HG03565 (cell line): Measurements from ENCODE around the gene NUFIP2.
"Not testable (repeated sequence)": the region's sequence is repeated elsewhere in the genome, so short reads cannot be mapped to it uniquely, and the experiment has no call there.

Experiments used
- ATAC-seq: cut with Tn5 transposase; IDR thresholded peaks from one replicate; pipeline ENCODE4 v1.9.1; 2021; ENCODE audit warnings: mild to moderate bottlenecking, moderate library complexity; ENCODE audit not compliant: unreplicated experiment

Gene NUFIP2

DNA sequence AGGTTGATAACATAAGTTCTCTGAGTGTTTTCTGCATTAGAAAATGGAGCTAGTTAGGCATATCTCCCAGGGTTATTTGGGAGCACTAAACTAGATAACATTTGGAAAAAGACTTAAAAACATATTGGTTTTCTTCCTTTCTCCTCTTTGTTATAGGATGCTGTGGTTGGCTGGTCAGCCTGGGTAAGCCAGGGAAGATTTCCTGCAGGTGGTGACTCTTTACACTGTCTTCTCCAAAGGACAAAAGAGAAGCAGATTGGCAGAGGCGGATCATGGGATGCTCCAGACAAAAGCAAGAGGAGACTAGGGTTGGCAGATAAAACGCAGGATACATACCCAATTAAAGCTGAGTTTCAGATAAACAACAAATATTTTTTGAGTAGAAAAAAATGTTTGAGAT lies 53.5 kb downstream of the NUFIP2 start:
- ATAC-seq = no peak

DNA sequence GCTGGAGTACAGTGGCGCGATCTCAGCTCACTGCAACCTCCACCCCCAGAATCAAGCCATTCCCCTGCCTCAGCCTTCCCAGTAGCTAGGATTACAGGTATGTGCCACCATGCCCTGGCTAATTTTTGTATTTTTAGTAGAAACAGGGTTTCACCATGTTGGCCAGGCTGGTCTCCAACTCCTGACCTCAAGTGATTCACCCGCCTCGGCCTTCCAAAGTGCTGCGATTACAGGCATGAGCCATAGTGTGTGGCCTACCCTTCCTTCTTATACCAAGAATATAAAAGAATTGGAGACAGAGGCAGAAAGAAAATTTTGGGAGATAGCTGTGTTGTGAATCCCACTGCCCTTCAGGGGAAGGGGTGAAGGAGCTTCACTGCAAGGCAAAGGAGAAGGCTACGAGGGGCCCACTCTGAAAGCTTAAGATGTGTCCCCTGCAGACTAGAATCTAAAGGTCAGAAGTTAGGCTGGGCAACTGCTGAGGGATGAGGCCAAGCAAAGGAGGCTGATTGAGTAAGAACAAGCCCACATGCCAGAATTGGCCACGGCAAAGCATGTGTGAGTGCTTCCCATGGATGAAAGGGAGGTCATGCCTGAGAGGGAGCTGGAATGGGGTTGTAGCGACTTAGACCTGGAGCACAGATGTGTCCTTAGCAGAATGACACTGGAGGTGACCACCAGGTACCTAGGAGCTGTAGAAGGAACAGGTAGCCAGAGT lies 55.7 kb downstream of the NUFIP2 start:
- no peak for ATAC-seq

DNA sequence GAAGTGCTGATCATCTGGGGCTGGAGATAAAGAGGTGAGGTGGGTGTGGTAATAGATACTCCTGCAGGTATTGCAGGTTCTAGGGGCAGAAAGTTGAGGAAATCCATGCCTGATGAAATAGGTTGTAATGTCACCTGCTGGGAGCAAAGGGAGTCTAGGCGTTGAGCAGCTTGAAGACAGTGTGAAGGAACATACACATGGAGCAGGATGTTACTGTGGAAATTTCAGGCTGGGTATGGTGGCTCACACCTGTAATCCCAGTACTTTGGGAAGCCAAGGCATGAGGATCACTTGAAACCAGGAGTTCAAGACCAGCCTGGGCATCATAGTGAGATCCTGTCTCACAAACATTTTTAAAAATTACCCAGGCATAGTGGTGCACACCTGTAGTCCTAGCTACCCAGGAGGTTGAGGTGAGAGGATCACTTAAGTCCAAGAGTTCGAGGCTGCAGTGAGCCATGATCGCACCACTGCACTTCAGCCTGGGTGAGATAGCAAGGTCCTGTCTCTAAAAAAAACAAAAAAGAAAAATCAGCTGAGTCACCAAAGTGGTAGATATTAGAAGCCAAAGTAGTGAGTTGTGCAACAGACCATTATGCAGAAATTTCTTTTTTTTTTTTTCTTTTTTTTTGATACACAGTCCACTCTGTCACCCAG lies 56.3 kb downstream of the NUFIP2 start:
- no peak for ATAC-seq

DNA sequence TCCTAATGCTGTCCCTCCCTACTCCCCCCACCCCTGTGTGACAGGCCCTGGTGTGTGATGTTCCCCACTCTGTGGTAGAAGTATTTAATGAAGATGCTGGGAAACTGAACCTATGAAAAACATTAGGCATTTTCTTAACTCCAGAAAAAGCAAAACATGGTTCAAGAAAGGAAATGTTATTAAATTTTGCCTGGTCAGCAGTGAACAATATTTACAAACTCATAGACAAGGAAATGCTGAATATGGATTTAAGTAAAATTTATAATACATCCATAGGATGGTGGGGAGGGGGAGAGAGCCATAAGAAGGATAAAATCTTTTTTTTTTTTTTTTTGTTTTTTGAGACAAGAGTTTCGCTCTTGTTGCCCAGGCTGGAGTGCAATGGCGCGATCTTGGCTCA lies 58.0 kb downstream of the NUFIP2 start:
- no peak for ATAC-seq

DNA sequence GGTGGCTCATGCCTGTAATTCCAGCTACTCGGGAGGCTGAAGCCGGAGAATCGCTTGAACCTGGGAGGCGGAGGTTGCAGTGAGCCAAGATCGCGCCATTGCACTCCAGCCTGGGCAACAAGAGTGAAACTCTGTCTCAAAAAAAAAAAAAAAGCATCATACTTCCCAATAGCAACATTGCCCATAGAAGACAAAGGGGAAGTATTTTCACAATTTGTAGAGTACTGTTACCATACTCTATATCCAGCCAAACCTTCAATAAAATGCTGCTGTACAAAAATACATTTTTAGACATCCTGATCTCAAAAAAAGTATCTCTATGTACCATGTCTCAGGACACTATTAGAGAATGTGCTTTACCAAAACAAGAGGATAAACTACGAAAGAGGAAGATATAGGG lies 59.0 kb downstream of the NUFIP2 start:
- not testable (repeated sequence) for ATAC-seq

DNA sequence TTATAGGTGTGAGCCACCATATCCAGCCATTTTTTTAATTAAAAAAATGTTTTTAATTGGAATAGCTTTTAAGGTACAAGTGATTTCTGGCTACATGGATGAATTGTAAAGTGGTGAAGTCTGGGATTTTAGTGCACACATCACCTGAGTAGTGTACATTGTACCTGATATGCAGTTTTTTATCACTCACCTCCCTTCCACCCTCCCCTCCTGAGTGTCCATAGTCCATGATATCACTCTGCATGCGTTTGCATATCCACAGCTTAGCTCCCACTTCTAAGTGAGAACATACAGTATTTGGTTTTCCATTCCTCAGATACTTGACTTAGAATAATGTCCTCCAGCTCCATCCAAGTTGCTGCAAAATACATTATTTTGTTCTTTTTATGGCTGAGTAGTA lies 60.6 kb downstream of the NUFIP2 start:
- no peak for ATAC-seq

DNA sequence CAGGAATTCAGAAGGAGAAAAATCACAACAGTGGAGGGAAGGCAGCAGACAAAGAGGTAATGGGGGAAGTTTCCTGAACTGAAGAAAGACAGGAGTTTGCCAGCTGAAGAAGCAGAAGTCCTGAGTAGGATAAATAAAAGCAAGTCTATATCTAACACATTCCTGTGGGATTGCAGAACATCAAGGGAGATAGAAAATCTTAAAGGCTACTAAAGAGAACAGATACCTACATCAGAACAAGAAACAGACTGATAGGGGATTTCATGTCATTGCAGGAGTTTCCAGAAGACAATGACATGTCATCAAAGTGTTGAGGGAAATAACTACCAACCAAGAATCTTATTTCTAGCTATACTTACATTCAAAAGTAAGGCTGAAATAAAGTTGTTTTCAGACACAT lies 68.6 kb downstream of the NUFIP2 start:
- no peak for ATAC-seq

DNA sequence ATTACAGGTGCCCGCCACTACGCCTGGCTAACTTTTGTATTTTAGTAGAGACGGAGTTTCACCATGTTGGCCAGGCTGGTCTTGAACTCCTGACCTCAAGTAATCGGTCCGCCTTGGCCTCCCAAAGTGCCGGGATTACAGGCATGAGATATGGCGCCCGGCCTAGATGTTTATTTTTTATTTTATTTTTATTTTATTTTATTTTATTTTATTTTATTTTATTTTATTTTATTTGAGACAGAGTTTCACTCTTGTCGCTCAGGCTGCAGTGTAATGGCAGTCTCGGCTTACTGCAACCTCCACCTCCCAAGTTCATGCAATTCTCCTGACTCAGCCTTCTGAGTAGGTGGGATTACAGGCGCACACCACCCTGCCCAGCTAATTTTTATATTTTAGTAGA lies 72.6 kb downstream of the NUFIP2 start:
- ATAC-seq = not testable (repeated sequence)

DNA sequence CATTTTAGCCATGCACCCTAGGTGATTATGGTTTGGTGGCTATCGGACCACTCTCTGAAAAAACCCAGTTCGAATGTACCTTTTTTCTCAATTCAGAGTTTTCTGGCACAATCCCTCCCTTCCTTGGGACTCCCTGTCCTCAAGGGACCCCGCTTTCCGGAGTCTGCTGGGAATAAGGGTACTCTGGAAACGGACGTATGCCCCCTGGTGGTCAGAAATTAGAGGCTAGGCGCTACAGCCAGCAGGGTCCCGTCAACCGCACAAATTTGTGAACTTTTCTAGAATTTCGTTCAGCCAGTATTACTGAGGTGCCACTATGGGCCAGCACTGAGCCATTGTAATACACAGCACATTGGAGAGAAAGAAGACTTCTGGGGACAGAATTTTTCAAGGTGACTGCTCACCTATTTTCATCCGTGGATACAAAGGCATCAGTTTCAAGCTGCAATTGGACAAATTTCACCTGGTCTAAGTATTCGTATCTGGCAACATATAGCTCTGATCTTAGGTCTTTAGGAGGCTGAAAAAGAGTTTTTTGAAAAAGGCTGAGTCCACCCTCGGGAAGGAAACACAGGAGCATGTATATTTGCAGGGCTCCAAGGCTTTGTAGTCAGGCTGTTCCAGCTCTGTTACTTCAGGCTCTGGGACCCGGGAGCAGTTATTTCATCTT lies 74.4 kb downstream of the NUFIP2 start:
- no peak for ATAC-seq

DNA sequence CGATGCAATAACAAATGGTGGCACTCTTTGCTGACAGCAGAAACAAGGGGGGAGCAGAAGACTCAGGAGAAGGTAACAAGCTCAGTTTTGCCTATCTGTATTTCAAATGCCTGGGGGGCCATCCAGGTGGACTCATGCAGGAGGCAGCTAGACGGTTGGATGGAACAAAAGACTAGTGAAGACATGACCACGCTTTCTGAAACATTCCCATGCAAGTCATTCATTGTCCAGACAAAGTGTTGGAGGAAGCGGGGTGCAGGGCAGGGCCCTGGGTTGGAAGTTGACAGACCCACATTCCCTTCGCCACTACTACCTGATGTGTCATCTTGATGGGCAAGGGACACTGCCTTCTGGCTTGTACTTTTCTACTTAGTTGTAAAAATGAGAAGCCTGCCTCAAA lies 77.1 kb downstream of the NUFIP2 start:
- ATAC-seq = no peak

DNA sequence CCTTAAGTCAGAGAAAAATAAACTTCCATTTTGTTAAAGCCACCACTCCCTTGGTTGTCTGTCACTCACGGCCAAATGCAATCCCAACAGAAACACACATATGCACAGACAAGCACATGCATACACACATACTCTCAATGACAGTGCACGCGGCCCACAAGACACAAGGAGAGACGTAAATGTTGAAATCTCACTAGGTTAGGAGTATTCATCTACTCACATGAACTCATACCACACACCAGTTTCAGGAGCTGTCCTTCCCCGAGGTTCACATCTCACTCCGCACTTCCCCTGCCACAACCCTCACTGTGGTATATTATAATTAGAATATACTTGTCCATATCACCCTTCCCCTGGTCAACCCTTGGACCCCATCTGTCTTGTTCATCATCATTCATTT lies 77.8 kb downstream of the NUFIP2 start:
- no peak for ATAC-seq

DNA sequence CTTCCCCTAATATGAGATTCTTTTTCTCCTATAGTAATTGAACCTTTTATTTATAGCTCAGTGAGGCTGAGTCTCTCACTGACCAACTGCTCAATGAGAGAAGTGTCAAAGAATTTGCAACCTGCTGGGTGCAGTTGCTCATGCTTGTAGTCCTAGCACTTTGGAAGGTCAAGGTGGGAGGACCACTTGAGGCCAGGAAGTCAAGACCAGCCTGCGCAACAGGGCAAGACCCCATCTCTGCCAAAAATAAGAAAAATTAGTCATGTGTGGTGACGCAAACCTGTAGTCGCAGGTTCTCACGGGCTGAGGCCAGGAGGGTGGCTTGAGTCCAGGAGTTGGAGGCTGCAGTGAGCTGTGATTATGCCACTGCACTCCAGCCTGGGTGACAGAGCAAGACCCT lies 78.2 kb downstream of the NUFIP2 start:
- ATAC-seq = no peak

DNA sequence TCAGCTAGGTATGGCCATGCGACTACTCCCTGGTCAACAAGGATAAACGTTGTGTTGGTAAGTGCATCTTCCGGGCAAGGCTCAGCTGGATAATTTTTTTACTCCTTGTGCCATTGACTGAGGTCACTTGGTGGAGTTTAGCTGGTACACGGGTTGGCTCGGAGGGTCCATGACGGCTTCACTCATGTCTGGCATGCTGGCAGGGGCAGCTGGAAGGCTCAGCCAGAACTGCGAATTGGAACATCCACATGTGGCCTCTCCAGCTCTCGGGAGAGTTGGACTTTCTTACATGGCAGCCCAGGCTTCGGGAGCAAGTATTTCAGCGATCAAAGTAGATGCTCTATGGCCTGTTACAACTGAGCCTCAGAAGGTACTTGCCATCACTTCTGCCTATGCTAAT lies 78.8 kb downstream of the NUFIP2 start:
- ATAC-seq = no peak

DNA sequence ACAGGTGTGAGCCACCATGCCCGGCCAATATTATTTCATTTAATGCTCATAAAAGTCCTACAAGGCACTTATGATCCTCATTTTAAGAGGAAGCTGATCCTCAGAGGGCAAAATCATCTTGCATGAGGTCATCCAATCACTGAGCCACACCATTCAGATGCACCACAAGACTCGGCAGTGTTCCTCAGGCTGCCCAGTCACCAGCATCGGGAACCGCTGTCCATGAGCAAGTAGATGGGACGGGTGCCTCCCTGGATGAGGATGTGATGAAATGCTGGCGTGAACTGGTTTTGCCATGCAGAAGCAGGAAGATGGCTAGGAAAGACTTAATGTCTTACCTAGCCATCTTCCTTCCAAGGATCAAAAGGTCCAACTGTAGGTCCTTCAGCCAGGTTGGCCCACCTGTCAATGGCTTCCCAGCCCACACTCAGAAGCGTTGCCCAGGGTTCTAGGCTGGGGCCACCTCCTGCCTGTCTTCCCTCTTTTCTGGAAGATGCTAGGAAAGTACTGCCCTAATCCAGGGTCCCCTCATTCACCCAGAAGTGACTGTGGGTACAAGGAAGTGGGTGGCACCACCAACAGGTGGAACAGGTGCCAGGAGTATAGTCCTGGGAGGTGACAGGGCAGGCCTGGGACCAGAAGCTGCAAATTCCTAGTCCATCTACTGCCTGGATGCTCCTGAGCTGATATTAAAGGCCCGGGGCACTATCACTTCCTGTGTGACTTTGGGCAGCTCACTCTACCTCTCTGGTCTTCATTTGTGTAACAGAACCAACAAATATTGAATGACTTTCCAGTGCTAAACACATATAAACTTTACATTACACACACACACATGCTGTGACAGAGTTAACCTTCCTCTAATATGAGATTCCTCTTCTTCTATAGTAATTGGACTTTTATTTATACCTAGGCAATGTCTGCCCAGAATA lies 79.5 kb downstream of the NUFIP2 start:
- no peak for ATAC-seq

DNA sequence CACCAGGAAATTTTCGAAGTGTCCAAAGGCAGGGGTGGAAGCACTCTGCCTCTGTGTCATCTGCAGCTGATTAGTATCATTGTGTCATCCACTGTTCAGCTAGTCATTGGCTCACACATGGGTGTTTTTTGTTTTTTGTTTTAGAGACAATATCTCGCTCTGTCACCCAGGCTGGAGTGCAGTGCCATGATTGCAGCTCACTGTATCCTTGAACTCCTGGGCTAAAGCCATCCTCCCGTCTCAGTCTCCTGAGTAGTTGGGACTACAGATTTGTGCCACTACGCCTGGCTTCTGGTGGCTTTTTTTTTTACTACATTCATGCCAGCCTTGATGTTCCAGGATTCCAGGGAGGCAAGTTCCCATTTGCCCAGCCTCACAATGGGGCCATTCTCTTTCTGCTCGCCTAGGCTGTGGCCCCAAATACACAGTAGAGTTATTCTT lies 81.2 kb downstream of the NUFIP2 start:
- ATAC-seq = no peak

DNA sequence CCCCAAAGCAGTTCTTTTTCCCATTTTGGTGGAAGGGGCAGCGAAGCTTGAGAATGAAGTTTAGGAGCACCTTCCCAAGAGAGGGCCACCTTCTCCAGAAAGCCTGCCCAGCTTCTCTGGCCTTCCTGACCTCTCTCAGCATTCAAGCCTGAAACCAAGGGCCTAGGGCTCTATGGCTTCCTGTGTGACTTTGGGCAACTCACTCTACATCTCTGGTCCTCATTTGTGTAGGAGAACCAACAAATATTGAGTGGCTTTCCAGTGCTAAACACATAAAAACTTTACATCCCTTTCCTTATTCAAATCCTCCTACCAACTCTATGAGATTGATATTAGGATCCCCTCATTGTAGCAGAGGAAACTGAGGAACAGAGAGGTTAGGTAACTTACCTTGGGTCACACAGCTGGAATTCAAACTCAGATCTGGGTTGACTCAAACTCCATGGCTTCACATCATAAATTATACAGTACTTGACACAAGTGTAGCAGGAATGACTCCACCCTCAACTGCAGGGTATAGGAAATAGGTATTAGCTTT lies 81.8 kb downstream of the NUFIP2 start:
- no peak for ATAC-seq

DNA sequence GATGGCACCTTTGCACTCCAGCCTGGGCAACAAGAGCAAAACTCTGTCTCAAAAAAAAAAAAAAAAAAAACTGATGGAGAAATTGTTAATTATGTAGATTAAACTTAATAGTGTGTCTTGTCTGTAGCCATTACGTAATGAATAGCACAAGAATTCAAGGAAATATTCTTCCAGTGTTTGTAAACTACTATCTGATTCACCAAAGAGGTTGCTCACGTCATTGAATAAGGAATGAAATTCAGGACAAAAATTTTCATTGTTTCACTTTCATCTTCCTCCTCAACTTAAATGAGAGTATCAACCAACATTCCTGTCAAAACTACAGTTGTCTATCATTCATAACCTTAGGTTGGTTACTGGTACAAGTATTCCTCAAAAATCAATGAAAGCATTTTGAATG lies 83.1 kb downstream of the NUFIP2 start:
- no peak for ATAC-seq

DNA sequence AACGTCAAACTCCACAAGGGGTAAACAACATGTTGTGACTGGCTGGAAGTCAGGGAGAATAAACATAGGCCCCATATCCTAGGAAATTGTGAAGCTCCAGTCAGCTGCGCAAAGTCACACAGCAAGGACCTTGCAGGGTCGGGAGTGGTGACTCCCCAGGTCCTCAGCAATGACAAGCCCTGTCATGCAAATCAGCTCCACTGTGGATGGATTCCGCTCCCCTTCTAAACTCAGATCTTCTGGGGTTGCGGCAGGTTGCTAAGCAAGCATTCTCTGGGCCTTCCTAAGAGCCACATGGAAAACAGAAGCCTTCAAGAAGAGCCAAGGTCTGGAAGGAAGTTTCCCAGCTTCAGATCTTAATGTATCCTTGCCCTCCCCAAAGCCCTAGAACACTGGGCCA lies 84.9 kb downstream of the NUFIP2 start:
- no peak for ATAC-seq

DNA sequence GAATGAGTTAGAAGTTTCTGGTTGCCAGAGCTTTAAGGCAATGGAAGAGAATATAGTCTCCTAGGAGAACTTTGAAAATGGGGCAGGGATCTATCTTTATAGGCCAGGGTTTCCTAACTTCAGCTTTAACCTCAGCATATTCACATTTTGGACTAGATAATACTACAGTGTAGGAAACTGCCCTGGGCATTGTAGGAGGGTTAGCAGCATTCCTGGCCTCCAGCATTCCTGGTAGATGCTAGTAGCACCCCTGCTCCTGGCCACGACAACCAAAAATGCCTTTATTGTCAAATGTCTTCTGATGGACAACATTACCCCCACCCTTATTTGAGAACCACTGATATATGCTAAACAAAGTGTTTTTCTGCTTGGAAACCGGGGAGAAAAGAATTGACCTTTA lies 86.0 kb downstream of the NUFIP2 start:
- ATAC-seq = no peak
